GM19324 (cell line): ENCODE results near the gene OTOF.

Experiments
- ATAC-seq: cut with Tn5 transposase; IDR thresholded peaks from one replicate; pipeline ENCODE4 v1.9.1; 2021; ENCODE audit warnings: mild to moderate bottlenecking, moderate library complexity; ENCODE audit not compliant: unreplicated experiment, low FRiP score

The OTOF gene

DNA sequence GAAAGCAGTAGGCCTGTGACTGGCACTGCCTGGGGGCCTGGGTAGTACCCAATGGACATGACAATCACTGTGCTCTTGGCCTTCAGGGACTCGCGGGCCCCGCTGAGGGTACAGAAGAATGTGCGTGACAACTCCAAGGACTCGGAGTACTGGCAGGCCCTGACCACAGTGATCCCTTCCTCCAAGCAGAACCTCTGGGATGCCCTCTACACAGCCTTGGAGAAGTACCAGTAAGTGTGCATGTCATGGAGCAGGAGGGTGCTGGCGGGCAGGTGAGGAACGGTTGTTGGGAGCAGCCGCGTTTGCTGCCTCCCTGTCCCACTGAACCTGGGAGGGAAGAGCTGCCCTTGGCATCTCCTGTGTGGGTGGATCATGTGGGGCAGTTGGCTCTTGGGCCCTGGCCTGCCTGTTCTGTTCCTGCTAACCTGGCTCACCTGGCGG, 23.3 kb downstream of the OTOF start:
- ATAC-seq = no peak

DNA sequence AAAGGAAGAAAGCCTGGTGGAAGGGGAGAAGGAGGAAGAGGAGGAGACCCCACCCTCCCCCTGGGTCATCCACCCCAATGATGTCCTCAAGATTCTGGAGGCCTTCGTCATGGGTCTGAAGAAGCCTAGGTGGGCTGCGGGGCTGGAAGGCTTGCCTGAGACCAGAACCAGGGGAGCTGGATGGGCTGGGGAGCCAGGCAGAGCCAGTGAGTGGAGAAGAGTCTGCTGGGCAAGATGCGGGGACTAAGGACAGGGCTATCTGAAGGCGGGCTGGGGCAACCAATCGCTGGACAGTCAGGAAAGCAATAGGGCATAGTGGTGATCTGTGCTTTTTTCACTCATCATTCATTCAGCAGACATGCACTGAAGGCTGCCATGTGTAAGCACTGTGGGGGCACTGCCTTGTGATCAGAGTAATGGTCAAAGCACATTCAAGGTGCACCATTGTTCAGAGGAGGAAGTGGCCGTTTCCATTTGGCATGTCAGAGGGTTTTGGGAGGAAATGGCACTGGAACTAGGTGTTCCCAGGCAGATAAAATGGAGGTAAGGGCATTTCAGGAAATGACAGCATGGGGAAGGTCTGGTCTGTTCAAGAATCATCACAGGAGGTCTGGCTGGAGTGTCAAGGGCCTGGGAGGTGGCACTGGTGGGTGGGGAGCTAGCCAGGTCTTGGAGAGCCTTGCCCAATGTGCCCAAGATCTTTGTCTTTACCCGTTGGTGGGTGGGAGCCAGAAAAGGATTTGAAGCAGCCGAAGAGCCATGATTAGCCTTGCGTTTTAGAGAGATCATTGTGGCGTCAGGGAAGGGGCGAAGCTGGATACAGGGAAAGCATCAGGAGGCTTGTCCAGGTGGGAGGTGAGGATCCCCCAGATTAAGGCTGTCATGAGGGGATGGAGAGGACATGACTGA, 24.2 kb downstream of the OTOF start:
- ATAC-seq = no peak

DNA sequence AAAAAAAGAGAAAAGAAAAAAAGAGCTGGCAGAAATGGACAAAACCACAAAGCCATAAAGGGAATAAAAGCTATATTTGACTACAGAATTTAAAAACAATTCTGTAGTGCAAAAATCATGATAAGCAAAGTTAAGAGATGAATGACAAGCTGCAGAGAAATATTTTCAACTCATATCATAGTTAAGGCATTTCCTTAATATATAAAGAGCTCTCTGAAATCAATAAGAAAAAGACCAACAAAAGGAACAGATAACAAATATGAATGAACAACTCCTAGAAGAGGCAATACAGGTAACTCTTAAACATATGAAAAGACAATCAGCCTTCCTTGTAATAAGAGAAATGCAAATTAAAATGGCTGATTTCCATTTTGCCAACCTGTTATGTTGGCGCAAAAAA, 26.2 kb downstream of the OTOF start:
- ATAC-seq = no peak

DNA sequence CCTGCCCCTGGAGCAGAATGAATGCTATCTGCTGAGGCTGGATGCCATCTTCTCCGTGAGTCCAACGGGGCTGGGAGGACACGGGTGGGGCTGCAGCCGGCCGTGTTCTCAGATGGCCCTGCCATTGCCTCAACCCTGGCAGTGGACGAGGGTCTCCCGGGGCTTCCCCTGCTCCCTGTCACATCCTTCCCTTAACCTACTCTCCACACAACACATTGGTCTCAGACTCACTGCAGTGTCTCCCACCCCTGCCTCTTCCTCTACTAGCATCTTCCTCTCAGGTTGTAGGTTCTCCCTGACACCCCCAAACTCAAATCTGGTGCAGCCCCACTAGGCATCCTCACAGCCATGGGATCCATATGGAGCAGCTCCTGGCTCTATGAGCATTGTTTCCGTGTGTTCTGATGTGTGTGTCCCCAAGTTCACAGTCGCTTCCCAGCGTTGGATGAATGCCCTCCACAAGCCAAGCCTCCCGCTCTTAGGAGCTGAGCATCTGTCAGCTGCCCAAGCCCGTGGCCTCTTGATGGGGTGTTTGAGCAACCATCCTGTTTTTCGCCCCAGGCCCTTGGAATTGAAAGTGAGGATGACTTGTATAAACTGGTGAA, 27.8 kb downstream of the OTOF start:
- ATAC-seq = no peak

DNA sequence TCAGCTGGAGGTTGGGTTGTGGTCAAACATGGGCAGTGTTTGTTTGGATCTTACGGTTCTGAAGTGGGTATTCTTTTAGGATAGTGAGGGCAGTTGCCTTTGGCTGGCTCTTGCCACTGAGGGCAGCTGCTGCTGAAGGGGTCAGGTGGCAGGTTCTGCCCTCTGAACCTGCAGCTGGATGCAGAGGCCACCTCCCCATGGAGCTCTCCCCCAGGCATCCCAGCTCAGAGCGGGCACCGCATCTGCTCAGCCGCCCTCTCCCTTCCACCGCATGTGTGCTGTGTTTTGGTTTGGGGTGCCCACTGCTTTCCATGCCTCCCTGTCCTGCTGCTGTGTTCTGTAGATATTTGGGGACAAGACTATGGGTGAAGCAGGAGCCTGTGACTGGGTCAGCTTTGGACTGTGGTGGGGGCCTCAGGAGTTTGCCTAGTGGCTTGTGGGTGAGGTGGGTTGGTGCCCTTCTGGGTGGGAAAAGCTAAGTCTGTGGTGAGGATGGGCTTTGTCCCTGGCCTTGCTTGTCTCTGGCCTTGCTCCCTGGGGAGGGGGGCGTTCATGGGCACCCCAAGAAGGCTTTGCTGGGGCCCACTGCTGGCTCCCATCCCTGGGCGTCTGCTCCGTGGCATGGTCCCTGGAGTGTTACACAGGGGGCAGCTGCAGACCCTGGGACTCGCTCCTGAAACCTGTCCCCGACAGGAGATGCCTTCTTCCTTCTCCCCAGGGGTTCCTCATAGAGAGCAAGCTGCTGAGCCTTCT, 28.5 kb downstream of the OTOF start:
- no peak for ATAC-seq

DNA sequence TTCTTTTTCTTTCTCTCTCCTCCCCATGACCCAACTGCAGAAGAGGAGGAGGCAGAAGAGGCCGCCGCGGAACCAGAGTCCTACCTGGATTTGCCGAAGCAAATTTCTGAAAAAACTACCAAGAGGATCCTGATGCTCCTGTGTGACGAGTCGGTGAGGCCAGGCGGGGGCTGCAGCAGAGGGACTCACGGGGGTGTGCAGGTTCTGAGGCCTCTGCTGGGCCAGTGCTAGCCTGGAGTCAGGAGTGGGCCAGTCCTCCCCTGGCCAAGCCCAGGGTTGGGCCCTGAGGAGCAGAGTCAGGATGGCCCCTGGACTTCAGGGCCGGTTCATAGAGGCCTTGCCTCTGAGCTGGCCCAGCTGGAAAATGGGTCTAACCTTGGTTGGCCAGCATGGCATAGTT, 29.3 kb downstream of the OTOF start:
- no peak for ATAC-seq

DNA sequence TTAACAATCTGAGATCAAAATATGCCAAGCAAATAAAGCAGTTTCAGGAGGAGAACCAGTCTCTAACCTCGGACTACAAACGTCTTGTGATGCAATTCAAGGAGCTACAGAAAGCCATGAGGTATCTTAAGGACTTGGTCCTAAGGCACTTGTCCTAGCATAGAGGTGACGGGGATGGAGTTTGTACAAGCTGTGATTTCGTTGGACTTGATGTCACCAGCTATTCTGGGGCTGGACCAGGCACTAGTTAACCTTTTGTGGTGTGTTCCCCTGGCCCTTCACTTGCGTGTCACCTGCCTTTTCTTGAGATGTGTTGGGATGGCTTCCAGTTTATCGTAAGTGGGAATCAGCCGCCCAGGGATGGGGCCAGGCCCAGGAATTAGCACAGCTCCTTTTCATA, 33.7 kb downstream of the OTOF start:
- no peak for ATAC-seq

DNA sequence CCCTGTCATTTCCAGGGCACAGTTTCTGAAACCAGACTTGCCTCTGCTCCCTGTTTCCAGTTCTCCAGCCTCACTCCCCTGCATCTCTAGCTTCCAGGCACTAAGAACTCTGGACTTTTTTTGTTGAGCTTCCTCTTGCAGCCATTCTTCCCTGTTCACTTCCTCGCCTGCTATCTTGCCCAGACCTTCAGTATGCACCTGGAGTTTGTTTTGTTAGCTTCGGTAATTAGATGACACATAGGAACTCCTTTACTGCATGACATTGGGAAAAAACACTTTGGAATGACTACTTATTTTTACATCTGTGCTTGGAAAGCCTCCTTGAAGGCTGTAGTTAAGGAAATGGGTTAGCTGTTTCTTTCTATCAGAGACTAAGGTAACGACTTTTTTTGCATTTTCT, 35.2 kb downstream of the OTOF start:
- ATAC-seq = no peak

DNA sequence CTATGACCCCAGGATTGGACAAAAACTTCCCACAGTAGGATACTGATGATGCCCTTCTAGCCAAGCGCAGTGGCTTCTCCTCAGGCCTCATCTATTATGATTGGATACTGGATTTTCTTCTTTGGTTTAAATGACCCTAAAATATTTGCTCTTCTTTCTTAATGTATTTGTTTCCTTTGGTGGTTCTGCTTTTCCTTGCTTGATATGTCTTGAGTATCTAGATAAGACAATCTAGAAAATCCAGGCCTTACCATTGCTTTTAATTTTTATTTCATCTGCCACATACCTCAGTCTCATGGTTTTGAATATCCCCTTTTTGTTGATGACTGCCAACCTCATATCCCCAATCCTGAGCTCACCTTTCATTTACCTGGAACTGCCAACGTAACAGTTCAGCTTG, 35.6 kb downstream of the OTOF start:
- no peak for ATAC-seq

DNA sequence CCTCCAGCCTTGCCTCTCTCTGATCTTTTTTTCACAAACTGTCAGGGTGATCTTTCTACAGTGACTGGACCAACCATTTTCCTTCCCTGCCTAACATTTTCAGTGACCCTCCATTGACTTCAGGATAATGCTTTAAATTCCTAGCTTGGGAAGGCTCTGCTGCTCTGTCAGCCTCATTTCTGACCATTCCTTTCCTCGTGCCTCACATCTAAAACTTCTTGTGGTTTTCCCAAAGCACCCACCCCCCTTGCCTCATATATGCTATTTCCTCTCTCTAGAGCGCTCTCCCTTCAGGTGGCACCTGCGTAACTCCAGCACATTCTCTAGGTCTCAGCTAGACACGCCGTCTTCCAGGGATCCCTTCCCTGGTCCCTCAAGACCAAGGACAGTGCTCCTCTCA, 39.0 kb downstream of the OTOF start:
- no peak for ATAC-seq

DNA sequence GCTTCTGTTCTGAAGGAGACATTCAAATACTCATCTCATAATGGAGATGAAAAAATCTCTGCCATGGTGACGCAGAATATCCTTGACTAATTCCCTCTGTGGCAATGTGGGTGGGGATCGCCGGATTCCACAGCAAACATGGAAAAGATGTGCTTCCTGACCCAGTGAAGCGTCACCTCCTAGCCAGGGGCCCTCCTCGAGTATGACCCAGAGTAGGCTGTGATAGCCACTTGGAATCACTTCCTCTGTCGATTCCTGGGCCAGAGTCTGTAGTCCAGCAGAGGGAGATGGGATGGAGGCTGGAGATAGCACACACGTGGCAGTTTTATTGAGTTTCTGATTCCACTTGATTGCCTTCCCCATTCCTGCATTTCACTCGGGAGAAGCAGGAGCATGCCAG, 39.4 kb downstream of the OTOF start:
- ATAC-seq = no peak

DNA sequence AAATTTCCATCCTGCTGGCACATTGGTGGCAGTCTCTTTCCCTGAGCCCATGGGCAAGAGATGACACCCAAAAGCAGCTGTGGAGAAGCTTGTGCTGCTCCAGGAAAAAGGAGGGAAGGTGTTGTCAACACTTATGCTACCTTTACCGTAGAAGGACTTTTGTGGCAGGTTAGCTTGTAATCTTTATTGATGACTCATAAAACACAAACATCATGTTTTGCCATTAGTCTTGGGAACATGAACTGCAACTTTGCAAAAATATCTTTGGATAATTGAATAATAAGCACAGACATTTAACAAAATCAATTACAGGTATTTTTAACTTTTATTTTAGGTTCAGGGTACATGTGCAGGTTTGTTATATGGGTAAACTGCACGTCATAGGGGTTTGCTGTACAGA, 42.8 kb downstream of the OTOF start:
- ATAC-seq = no peak

DNA sequence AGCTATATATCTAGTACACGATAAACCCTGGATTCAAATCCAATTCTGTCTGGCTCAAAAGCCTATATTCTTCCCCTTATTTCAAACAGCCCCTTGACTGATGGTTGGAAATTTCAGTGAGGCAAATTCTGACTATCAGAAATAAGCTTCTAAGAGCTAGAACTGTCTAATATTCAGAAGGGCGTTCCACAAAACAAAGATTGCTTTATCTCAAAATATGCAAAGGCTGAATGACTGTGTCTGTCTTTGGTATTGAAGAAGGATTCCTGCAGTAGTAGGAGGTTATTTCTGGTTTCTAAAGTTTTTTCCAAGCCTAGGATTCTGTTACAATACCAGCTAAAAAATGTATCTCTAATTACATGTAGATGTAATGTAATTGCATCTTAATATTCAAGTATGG, 45.1 kb downstream of the OTOF start:
- ATAC-seq = no peak

DNA sequence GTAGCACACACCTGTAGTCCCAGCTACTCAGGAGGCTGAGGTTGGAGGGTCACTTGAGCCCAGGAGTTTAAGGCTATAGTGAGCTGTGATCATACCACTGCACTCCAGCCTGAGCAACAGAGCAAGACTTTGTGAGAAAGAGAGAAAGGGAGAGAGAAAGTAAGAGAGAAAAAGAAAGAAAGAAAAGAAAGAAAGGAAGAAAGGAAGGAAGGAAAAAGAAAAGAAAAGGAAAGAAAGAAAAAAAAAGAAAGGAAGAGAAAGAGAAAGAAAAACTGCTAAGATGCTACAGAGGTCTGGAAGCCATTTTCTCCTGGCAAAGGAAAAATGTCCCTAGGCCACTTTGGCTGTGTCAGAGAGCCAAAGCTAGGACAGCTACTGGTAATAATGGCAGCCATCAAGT, 45.6 kb downstream of the OTOF start:
- no peak for ATAC-seq

DNA sequence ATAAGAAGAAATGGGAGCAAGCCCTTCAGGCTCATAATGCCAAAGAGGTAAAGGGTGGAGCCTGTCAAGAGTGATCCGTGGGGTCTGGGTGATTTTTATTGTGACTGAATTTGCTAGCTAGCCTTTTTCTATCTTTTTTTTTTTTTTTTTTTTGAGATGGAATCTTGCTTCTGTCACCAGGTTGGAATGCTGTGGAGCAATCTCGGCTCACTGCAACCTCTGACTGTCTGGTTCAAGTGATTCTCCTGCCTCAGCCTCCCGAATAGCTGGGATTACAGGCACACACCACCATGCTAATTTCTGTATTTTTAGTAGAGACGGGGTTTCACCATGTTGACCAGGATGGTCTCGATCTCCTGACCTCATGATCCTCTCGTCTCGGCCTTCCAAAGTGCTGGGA, 47.1 kb downstream of the OTOF start:
- no peak for ATAC-seq

DNA sequence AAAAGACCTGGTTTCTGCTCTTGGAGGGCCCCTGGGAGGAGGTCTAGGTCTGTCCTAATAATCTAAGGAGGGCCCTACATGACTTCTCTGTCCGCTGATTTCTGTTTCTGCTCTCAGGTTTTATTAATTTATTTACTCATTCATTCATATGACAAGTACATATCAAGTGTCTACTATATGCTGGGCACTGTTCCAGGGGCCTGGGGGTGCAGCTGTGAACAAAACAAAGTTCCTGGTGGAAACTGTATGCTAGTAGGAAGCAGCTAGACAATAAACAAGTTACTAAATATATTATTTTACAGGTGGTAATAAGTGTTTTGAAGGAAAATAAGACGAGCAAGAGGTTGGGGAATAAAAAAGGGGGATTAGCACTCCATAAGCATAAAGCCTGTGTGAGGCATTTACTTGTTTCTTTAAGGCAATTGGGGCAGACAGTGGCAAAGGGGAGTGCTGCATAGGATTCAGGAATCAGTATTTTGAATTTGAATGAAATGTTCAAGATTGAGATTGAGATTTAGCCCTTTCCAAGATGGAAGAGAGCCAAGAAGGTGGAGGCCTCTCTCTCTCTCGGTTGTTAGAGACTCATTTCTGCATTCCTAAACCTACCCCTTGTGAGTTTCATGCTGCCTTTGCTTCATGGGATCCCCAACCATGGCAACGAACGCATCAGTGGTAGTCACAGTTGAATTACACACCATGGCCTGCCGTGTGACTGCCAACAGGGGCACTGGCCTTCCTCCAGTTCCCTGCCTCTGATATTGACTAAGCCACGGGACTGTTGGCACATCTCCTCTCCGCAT, 47.9 kb downstream of the OTOF start:
- ATAC-seq = no peak

DNA sequence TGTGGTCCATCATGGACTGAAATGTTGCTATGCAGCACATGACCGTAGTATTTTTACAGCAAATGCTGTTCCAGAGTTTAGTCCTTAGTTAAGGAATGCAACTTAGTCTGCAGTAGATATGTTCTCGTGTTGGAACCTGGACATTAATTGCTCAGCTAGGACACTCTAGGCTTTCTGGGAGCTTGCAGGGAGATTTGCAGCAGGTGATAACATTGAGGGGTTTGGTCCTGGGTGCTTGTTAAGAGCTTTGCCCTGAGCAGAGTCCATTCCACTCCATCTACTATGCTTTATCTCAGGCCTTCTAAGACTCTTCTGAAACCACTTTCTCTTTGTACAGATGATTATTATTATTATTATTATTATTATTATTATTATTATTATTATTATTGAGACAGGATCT, 49.1 kb downstream of the OTOF start:
- ATAC-seq = no peak

DNA sequence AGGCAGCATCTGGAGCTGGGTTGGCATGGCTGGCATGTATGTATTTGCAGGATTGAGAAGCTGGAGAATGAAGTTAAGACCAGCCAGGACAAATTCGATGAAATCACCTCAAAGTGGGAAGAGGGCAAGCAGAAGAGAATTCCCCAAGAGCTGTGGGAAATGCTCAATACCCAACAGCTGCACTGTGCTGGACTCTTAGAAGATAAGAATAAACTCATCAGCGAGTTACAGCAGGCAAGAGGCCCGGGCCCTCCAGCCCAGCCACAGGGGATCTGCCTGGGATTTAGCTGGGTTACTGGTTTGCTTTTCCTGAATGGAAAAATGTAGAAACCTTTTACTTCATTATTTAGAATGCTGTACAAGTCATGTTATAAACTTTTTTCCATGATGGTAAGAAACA, 53.7 kb downstream of the OTOF start:
- no peak for ATAC-seq

DNA sequence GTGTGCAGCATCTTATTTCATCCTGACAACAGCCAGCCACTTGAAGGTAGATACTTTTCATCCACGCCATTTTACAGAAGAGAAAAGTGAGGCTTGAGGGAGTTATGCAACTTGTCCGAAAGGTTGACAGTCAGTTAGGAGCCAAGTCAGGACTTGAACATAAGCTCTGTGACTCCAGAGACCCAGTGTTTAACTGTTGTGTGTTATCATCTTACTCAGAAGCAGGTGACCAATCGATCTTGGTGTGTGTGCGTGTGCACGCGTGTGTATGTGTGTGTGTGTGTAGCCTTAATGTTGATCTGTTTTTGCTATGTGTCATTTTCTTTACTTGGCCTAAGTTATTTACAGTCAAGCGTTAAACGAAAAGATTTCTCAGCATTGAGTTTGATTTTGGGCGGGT, 54.2 kb downstream of the OTOF start:
- ATAC-seq = no peak

DNA sequence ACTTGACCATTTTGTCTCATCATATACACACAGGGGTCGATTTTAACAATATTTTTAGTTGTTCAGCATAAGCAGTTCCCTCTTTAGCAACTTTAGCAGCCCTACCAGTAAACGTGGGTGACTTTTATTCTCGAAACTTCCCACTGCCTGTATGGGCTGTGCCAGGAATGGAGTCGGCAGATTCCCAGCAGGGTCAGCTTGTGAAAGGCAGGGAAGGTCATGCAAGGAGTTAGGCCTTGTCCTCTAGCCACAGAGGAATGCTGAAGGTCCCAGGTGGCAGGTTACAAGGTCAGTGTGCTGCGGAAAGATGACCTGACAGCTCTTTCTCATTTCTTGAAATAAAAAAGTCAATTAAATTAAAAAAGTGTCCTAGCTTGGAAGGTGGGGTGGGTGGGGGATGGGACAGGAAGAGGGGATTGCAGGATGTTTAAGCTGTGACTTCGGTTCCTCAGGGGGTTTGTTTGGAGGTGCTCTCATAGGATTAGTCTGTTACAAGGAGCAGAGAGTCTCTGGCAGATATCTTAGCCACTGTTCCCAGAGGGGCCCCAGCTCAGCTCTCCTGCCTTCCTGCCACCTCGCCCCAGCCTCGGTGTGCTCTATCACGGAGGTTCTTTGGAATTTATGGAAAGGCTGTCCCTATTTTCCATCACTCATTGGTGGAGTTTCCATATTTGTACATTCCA, 54.8 kb downstream of the OTOF start:
- ATAC-seq = no peak
